OCI-LY3 (cell line): ENCODE results near the gene EFNA2.

ENCODE experiments used
- EZH2phosphoT487 ChIP-seq: fragments of 200-600 bp; shearing (Covaris generic); IDR thresholded peaks from 2 replicates; pipeline ENCODE4 v1.6.1; 2018; ENCODE audit warnings: antibody characterized with exemption, mixed run types, low read depth
- TF ChIP-seq, protein P1 (sequence below): fragments of 200-600, 300-600 bp; sonication (generic); IDR thresholded peaks from 2 replicates; pipeline ENCODE4 v1.5.1; 2014; ENCODE audit warnings: antibody characterized with exemption, low read length, low read depth

DNA sequence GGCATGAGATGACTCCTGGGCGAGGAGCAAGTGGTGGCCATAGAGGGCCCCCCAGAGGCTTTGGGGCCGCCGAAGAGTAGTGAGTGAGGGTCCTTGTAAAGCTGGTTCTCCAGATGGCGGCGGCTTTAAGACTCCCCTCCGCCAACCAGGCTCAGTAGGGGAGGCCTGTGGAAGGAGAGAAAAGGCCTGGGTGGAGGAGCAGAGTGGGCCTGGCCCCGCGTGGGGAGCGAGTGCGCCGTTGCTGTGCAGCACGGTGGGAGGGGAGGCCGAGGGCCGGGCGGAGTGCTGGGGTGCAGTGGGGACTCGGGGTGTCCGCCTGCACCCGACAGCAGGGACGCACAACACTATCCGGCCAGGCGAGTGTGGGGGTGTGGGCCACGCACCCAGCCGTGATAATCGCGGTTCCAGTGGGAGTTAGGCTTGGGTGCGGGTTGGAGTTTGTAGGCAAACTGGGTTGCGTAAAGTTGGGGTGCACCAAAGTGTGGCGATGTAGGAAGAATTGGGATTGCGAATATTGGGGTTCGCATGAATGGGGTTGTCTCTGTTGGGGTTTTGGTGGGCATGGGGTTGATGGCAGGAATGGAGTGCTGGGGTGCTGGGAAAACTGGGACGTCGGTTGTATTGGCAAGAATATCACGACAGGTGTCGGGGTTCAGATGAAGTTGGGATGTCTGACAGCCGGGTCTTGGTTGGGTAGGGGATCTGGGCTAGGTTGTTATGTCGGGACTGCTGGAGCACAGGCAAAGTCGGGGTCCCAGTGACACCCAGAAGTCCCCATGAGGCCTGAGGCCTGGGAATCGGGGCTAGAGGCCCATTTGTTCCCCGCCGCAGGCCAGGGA, 17.2 kb upstream of the EFNA2 start:
- TF ChIP-seq, protein P1, sequence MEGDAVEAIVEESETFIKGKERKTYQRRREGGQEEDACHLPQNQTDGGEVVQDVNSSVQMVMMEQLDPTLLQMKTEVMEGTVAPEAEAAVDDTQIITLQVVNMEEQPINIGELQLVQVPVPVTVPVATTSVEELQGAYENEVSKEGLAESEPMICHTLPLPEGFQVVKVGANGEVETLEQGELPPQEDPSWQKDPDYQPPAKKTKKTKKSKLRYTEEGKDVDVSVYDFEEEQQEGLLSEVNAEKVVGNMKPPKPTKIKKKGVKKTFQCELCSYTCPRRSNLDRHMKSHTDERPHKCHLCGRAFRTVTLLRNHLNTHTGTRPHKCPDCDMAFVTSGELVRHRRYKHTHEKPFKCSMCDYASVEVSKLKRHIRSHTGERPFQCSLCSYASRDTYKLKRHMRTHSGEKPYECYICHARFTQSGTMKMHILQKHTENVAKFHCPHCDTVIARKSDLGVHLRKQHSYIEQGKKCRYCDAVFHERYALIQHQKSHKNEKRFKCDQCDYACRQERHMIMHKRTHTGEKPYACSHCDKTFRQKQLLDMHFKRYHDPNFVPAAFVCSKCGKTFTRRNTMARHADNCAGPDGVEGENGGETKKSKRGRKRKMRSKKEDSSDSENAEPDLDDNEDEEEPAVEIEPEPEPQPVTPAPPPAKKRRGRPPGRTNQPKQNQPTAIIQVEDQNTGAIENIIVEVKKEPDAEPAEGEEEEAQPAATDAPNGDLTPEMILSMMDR, result no peak
- TF ChIP-seq EZH2phosphoT487, result no peak
